GM12878 (cell line): ENCODE data around the gene UCKL1. TPM values are rescaled to one million over a fixed set of nuclear protein-coding genes. Genes with fewer than 3 reads are reported as not detected.
A peak's percentile ranks its signal among the peaks of the same experiment; 100 is the strongest.

Source experiments
- ATAC-seq: fragments of 200-7000 bp; cut with Tn5 transposase; 3 replicates; pipeline ENCODE4 v1.9.1; 2020; ENCODE audit warnings: mild to moderate bottlenecking, moderate library complexity
- BruUV-seq: library from RNA; stranded (reverse); fragments of 400-500 nt; replicated peaks from 2 replicates; lab custom pipeline; 2021; lab: Mats Ljungman, UMichigan
- CTCF ChIA-PET: fragments of 300-600 bp; sonication (Branson Sonifier 250); formaldehyde crosslinking; extraction: SDS; loops from one replicate; lab custom pipeline; 2021; ENCODE audit warnings: inconsistent platforms; lab: Yijun Ruan, JAX
- POLR2A ChIA-PET: fragments of 350-600 bp; formaldehyde crosslinking; extraction: SDS; loops from one replicate; lab custom pipeline; 2021; ENCODE audit warnings: inconsistent platforms; lab: Charles Lee
- RAD21 ChIA-PET: fragments of 300-600 bp; sonication (Branson Sonifier 250); formaldehyde crosslinking; loops from one replicate; lab custom pipeline; 2023; ENCODE audit warnings: antibody characterized with exemption; ENCODE audit not compliant: unreplicated experiment; lab: Charles Lee
- SMC1A ChIA-PET: fragments of 300-600 bp; sonication (Branson Sonifier 250); formaldehyde crosslinking; loops from one replicate; lab custom pipeline; 2023; ENCODE audit not compliant: unreplicated experiment, uncharacterized antibody; lab: Charles Lee
- DNase-seq: peaks from one replicate; pipeline ENCODE4 v3.0.0-alpha.2; 2011; ENCODE audit warnings: low read depth, low spot score
- FAIRE-seq: peaks from 3 replicates; lab custom pipeline; 2011; peaks lifted over from hg19 to GRCh38; lab: Jason Lieb, UNC
- H2AFZ ChIP-seq: 2 replicates; pipeline ENCODE4 v1.6.0; 2011; ENCODE audit warnings: low read depth, low read length, control low read depth; ENCODE audit not compliant: control insufficient read depth
- H3K27ac ChIP-seq: 2 replicates; pipeline ENCODE4 v1.5.1; 2011; ENCODE audit warnings: control low read depth; ENCODE audit not compliant: control insufficient read depth, insufficient read depth
- H3K27me3 ChIP-seq, 2 experiments: replicated peaks in 1 of 2; 2 replicates each; pipeline versions ENCODE4 v1.6.0 to v1.6.1; 2011; ENCODE audit warnings: low read length in 1 of 2; ENCODE audit not compliant: control insufficient read depth in 2 of 2, insufficient read depth in 2 of 2
- H3K36me3 ChIP-seq, 2 experiments: 2 replicates each; pipeline ENCODE4 v1.5.1; 2011; ENCODE audit warnings: low read length in 1 of 2; ENCODE audit not compliant: control insufficient read depth in 2 of 2, insufficient read depth in 2 of 2
- H3K4me1 ChIP-seq: 2 replicates; pipeline ENCODE4 v1.6.1; 2011; ENCODE audit warnings: mild to moderate bottlenecking, low read length, moderate library complexity, mixed read lengths; ENCODE audit not compliant: control insufficient read depth, insufficient read depth
- H3K4me2 ChIP-seq: 2 replicates; pipeline ENCODE4 v1.6.0; 2011; ENCODE audit warnings: control low read depth; ENCODE audit not compliant: control insufficient read depth, insufficient read depth
- H3K4me3 ChIP-seq: fragments of 200-600 bp; sonication (generic); 2 replicates; pipeline ENCODE4 v1.5.1; 2016
- H3K79me2 ChIP-seq: 2 replicates; pipeline ENCODE4 v1.6.0; 2011; ENCODE audit warnings: low read length; ENCODE audit not compliant: control insufficient read depth, insufficient read depth
- H3K9ac ChIP-seq: 2 replicates; pipeline ENCODE4 v1.8.0; 2011; ENCODE audit warnings: low read length, control low read depth, mixed read lengths; ENCODE audit not compliant: control insufficient read depth, insufficient read depth
- H3K9me3 ChIP-seq: replicated peaks from 3 replicates; pipeline ENCODE4 v1.5.1; 2011; ENCODE audit warnings: mild to moderate bottlenecking, low read length; ENCODE audit not compliant: control insufficient read depth, insufficient read depth
- H4K20me1 ChIP-seq: 2 replicates; pipeline ENCODE4 v1.6.0; 2011; ENCODE audit not compliant: control insufficient read depth, insufficient read depth
- CBX3 ChIP-seq: fragments of 200-600 bp; sonication (generic); IDR thresholded peaks from 2 replicates; pipeline ENCODE4 v1.6.1; 2016; ENCODE audit warnings: low read depth, borderline replicate concordance
- JUND ChIP-seq: IDR thresholded peaks from 2 replicates; pipeline ENCODE4 v1.6.1; 2012; ENCODE audit warnings: low read depth, mild to moderate bottlenecking, low read length, improper control_type of control experiment, moderate library complexity
- NFYA ChIP-seq: IDR thresholded peaks from 2 replicates; pipeline ENCODE4 v1.6.1; 2011; ENCODE audit warnings: low read depth, mild to moderate bottlenecking, low read length, improper control_type of control experiment, borderline replicate concordance
- POU2F2 ChIP-seq: IDR thresholded peaks from 3 replicates; pipeline ENCODE4 v1.6.1; 2011; ENCODE audit warnings: low read depth, mild to moderate bottlenecking, low read length, borderline replicate concordance
- SMC3 ChIP-seq: IDR thresholded peaks from 2 replicates; pipeline ENCODE4 v1.6.1; 2011; ENCODE audit warnings: low read length, improper control_type of control experiment, borderline replicate concordance
- SREBF1 ChIP-seq: IDR thresholded peaks from 2 replicates; pipeline ENCODE4 v1.6.1; 2012; ENCODE audit warnings: mild to moderate bottlenecking, low read length
- WRNIP1 ChIP-seq: IDR thresholded peaks from 2 replicates; pipeline ENCODE4 v1.6.1; 2011; ENCODE audit warnings: low read depth, low read length, improper control_type of control experiment, borderline replicate concordance
- WGBS: methylation state at CpG from one replicate; pipeline ENCODE4 v1.1.6; 2016; ENCODE audit warnings: low lambda C conversion rate; ENCODE audit not compliant: insufficient replicate concordance, insufficient coverage; ENCODE audit errors: missing lambda C conversion rate; 5-methylcytosine and 5-hydroxymethylcytosine counted together
- in situ Hi-C: fragments of 300-500 bp; cut with MboI; formaldehyde crosslinking; loops from 9 replicates; pipeline ENCODE4 v1.14.3; 2018; ENCODE audit warnings: mixed read lengths
- intact Hi-C: fragments of 100-400 bp; cut with micrococcal nuclease; formaldehyde crosslinking; loops from one replicate; pipeline ENCODE4 v1.14.2; 2022; ENCODE audit not compliant: unreplicated experiment
- polyA plus RNA-seq, 11 experiments: library from polyadenylated mRNA; depleted of rRNA in 4 of 11; unstranded in 6 of 11; stranded (reverse) in 5 of 11; fragments of >200 nt; fragmentation: Nextera tagmentation in 4 of 11; fragmentation: Illumina TruSeq in 1 of 11; extraction: Ambion mirVana in 4 of 11; extraction: Trizol in 1 of 11; gene quantifications; 1 replicate in 1 of 11; 2 replicates in 10 of 11; pipeline versions ENCODE4 v1.2.1 to v1.2.3, GENCODE V29; 2011 to 2016; ENCODE audit warnings: inconsistent platforms in 2 of 11, missing spikeins in 2 of 11, low read depth in 1 of 11
- total RNA-seq, 4 experiments: library from RNA; depleted of rRNA in 3 of 4; stranded (reverse); fragments of >200 nt in 3 of 4; fragmentation: Illumina TruSeq in 1 of 4; extraction: Trizol in 1 of 4; gene quantifications; 2 replicates each; pipeline versions ENCODE4 v1.2.1 to v1.2.3, GENCODE V29; 2013 to 2021
- TF ChIP-seq, protein P1 (sequence below): fragments of 150-350 bp; IDR thresholded peaks from 2 replicates; pipeline ENCODE4 v1.6.1; 2014; ENCODE audit warnings: mild to moderate bottlenecking, low read depth, low read length
- TF ChIP-seq, protein P2 (sequence below): fragments of 450-650 bp; IDR thresholded peaks from 2 replicates; pipeline ENCODE4 v1.6.1; 2017; ENCODE audit warnings: antibody characterized with exemption, mild to moderate bottlenecking, moderate library complexity

The UCKL1 gene
- total and polyA plus RNA-seq, 10 of the 15 experiments (the other 5 are each of a cell fraction or from before 2014, with no cell fraction given): 2.4 to 36.3 (median 24.8) TPM

DNA sequence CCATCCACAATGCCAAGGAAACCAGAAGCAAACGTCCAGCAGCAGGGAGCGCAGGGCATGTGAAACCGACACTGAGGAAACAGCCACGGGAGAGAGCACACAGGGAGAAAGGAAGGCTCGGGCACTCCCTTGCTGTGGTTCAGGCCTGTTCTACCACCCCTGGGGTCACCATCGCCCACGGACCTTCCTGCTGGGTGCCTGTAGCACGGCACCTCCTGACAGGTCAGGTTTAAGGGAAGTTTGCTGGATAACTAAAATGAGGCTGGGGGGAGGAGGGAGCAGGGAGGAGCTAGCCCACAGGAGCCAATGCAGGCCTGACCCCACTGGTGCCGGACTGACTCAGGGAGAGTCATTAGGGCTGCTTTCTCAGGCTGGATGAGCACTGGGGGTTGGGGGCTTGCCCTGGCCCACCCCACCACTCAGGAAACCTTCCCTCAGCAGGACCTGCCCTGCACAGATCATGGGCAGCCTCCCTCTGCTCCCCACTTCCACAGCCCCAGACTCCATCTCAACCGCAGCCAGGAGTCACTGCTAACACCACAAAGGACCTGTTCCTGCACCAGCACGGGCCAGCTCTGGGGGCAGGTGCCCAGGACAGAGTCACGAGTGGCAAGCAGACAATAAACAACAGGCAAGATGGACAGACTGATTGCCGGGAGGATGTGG lies 2.3 kb downstream of the UCKL1 start:
- CTCF ChIA-PET: interaction anchor here (1.0 to 1.9 kb wide), 4 partner anchors 26 to 246 kb away, joined by 4 read pairs; partner anchors contain the start of genes ARFRP1, SAMD10 and ZGPAT
- 66% methylated on average over 13 of the region's 13 CpGs for WGBS
- Histone ChIP-seq H2AFZ (no peak overlapping the region), H3K79me2 (peaks cover 41% of the 10 kb centered on the region), H3K9me3 (no peaks in the 10 kb centered on the region), H3K27ac (no peak overlapping the region), H3K36me3 (no peaks in the 10 kb centered on the region; a peak in 2 of 4 replicates), H3K4me1 (peaks cover 20% of the 10 kb centered on the region), H3K27me3 (no peaks in the 10 kb centered on the region), H3K9ac (peak overlapping the region; percentile 39), H3K4me2 (peak overlapping the region; percentile 78), H3K4me3 (peak overlapping the region; percentile 81; the same call in 1 of the 2 replicates), H4K20me1 (peaks cover 4% of the 10 kb centered on the region)
- ATAC-seq (no peak), FAIRE-seq (no peak), DNase-seq (no peak)
- SMC1A ChIA-PET: no interaction called here
- no TSS peak for BruUV-seq
- in situ Hi-C loops (no loop called here), intact Hi-C loops (no loop called here)
- POLR2A ChIA-PET: interaction anchor here (0.6 kb wide), 2 partner anchors 37 to 226 kb away, joined by 3 read pairs; no protein-coding TSS in a partner anchor
- RAD21 ChIA-PET: interaction anchor here (1.3 kb wide), 1 partner anchor 89 kb away, joined by 3 read pairs; the partner anchor contains the start of gene TPD52L2
- TF ChIP-seq WRNIP1 (no peak), SMC3 (no peak), NFYA (no peak), POU2F2 (no peak), CBX3 (no peak), SREBF1 (no peak), JUND (no peak)
- TF ChIP-seq, protein P1, sequence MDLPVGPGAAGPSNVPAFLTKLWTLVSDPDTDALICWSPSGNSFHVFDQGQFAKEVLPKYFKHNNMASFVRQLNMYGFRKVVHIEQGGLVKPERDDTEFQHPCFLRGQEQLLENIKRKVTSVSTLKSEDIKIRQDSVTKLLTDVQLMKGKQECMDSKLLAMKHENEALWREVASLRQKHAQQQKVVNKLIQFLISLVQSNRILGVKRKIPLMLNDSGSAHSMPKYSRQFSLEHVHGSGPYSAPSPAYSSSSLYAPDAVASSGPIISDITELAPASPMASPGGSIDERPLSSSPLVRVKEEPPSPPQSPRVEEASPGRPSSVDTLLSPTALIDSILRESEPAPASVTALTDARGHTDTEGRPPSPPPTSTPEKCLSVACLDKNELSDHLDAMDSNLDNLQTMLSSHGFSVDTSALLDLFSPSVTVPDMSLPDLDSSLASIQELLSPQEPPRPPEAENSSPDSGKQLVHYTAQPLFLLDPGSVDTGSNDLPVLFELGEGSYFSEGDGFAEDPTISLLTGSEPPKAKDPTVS: no peak
- TF ChIP-seq, protein P2, sequence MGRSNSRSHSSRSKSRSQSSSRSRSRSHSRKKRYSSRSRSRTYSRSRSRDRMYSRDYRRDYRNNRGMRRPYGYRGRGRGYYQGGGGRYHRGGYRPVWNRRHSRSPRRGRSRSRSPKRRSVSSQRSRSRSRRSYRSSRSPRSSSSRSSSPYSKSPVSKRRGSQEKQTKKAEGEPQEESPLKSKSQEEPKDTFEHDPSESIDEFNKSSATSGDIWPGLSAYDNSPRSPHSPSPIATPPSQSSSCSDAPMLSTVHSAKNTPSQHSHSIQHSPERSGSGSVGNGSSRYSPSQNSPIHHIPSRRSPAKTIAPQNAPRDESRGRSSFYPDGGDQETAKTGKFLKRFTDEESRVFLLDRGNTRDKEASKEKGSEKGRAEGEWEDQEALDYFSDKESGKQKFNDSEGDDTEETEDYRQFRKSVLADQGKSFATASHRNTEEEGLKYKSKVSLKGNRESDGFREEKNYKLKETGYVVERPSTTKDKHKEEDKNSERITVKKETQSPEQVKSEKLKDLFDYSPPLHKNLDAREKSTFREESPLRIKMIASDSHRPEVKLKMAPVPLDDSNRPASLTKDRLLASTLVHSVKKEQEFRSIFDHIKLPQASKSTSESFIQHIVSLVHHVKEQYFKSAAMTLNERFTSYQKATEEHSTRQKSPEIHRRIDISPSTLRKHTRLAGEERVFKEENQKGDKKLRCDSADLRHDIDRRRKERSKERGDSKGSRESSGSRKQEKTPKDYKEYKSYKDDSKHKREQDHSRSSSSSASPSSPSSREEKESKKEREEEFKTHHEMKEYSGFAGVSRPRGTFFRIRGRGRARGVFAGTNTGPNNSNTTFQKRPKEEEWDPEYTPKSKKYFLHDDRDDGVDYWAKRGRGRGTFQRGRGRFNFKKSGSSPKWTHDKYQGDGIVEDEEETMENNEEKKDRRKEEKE: no peak
